ENCODE measurements around the gene ROR2.

GRCh38 chr9:91782708-91783214 lies 167.3 kb downstream of the ROR2 start:
- no peak for TF ChIP-seq EZH2 (IDR thresholded peaks at IDR 0.05; ENCODE audit: insufficient read depth, poor library complexity, severe bottlenecking)
- no peak for TF ChIP-seq EZH2phosphoT487 (IDR thresholded peaks at IDR 0.05; ENCODE audit: insufficient read depth, low read depth)

Measured in GM23248 (cell line).